A549 (cell line): ENCODE data around the gene ASIP. TPM values are rescaled to one million over a fixed set of nuclear protein-coding genes. Genes with fewer than 3 reads are reported as not detected.
A peak's percentile ranks its signal among the peaks of the same experiment; 100 is the strongest.

Experiments used
- ATAC-seq, 2 experiments: fragments of 200-7000 bp in 1 of 2; fragments of >200 bp in 1 of 2; cut with Nextera tagmentation in 1 of 2; cut with Tn5 transposase in 1 of 2; 3 replicates each; pipeline versions ENCODE4 v1.8.0 to v1.9.1; 2018 to 2020; ENCODE audit warnings: mild to moderate bottlenecking in 1 of 2, moderate library complexity in 1 of 2
- CTCF ChIA-PET: fragments of 300-600 bp; sonication (Branson Sonifier 250); formaldehyde crosslinking; extraction: SDS; loops from one replicate; lab custom pipeline; 2021; ENCODE audit warnings: antibody characterized with exemption, inconsistent platforms; lab: Yijun Ruan, JAX
- POLR2A ChIA-PET: fragments of 350-600 bp; formaldehyde crosslinking; extraction: SDS; loops from one replicate; lab custom pipeline; 2021; ENCODE audit warnings: antibody characterized with exemption, inconsistent platforms; lab: Yijun Ruan, JAX
- DNase-seq, 2 experiments: peaks; one replicate each; pipeline versions ENCODE4 v3.0.0 to v3.0.0-alpha.2; 2011 to 2016; ENCODE audit warnings: low read depth in 1 of 2, low spot score in 1 of 2
- FAIRE-seq: peaks from 2 replicates; lab custom pipeline; 2011; peaks lifted over from hg19 to GRCh38; lab: Jason Lieb, UNC
- H3K27ac ChIP-seq, 2 experiments: fragments of >200 bp; sonication (Bioruptor Twin); formaldehyde crosslinking; 3 replicates each; pipeline ENCODE4 v1.5.1; 2016 to 2017
- H3K4me1 ChIP-seq: fragments of >200 bp; sonication (Bioruptor Twin); formaldehyde crosslinking; 3 replicates; pipeline ENCODE4 v1.6.1; 2016
- H3K4me2 ChIP-seq: fragments of >200 bp; sonication (Bioruptor Twin); formaldehyde crosslinking; 3 replicates; pipeline ENCODE4 v1.6.1; 2016
- H3K4me3 ChIP-seq: fragments of >200 bp; sonication (Bioruptor Twin); formaldehyde crosslinking; 3 replicates; pipeline ENCODE4 v1.5.1; 2016
- H3K9me3 ChIP-seq: fragments of >200 bp; sonication (Bioruptor Twin); formaldehyde crosslinking; 3 replicates; pipeline ENCODE4 v1.6.1; 2016
- CBX8 ChIP-seq: fragments of 200-600 bp; sonication (generic); IDR thresholded peaks from 2 replicates; pipeline ENCODE4 v1.6.1; 2016
- CEBPB ChIP-seq, 2 experiments: fragments of >200 bp in 1 of 2; sonication (Bioruptor Twin) in 1 of 2; formaldehyde crosslinking in 1 of 2; IDR thresholded peaks; 2 replicates each; pipeline ENCODE4 v1.6.1; 2012 to 2016
- CHD4 ChIP-seq: fragments of 200-600 bp; sonication (generic); IDR thresholded peaks from 2 replicates; pipeline ENCODE4 v1.6.1; 2016; ENCODE audit warnings: antibody characterized with exemption, mild to moderate bottlenecking, borderline replicate concordance
- CTCF ChIP-seq: fragments of >200 bp; sonication (Bioruptor Twin); formaldehyde crosslinking; IDR thresholded peaks from 3 replicates; pipeline ENCODE4 v1.5.1; 2016
- EHMT2 ChIP-seq: fragments of 200-600 bp; sonication (generic); IDR thresholded peaks from 2 replicates; pipeline ENCODE4 v1.6.1; 2016; ENCODE audit warnings: antibody characterized with exemption, low read depth, mild to moderate bottlenecking, moderate library complexity
- ESRRA ChIP-seq: fragments of 150-350 bp; IDR thresholded peaks from 2 replicates; pipeline ENCODE4 v1.6.1; 2014; ENCODE audit warnings: mild to moderate bottlenecking, low read length, borderline replicate concordance
- FOSL2 ChIP-seq, 2 experiments: fragments of 450-650 bp in 1 of 2; fragments of >200 bp in 1 of 2; sonication (Bioruptor Twin) in 1 of 2; formaldehyde crosslinking; IDR thresholded peaks; 2 replicates each; pipeline versions ENCODE4 v1.5.0 to v1.6.1; 2016 to 2020; ENCODE audit warnings: mild to moderate bottlenecking in 1 of 2, moderate library complexity in 1 of 2
- GATA3 ChIP-seq: IDR thresholded peaks from 2 replicates; pipeline ENCODE4 v1.6.1; 2012; ENCODE audit warnings: borderline replicate concordance
- HES2 ChIP-seq: fragments of >200 bp; sonication (Bioruptor Twin); formaldehyde crosslinking; IDR thresholded peaks from 2 replicates; pipeline ENCODE4 v1.6.1; 2016
- HEYL ChIP-seq: fragments of 250-450 bp; sonication (Bioruptor Pico); IDR thresholded peaks from 2 replicates; pipeline ENCODE4 v1.8.0; 2021; ENCODE audit warnings: mild to moderate bottlenecking, moderate library complexity
- HOXB5 ChIP-seq: fragments of 250-450 bp; sonication (Bioruptor Pico); IDR thresholded peaks from 2 replicates; pipeline ENCODE4 v1.5.0; 2020; ENCODE audit warnings: mild to moderate bottlenecking, moderate library complexity
- KDM5A ChIP-seq: fragments of 200-600 bp; sonication (generic); IDR thresholded peaks from 2 replicates; pipeline ENCODE4 v1.6.1; 2016; ENCODE audit warnings: antibody characterized with exemption, mild to moderate bottlenecking
- MAFK ChIP-seq: fragments of 450-650 bp; IDR thresholded peaks from 2 replicates; pipeline ENCODE4 v1.6.1; 2014; ENCODE audit not compliant: partially characterized antibody
- MAX ChIP-seq: IDR thresholded peaks from 2 replicates; pipeline ENCODE4 v1.6.1; 2012
- MYC ChIP-seq: IDR thresholded peaks from 2 replicates; pipeline ENCODE4 v1.6.1; 2012; ENCODE audit warnings: mild to moderate bottlenecking, inconsistent platforms, low read length, improper control_type of control experiment, borderline replicate concordance
- NPAS2 ChIP-seq: fragments of 250-450 bp; sonication (Bioruptor Pico); IDR thresholded peaks from 2 replicates; pipeline ENCODE4 v1.8.0; 2022; ENCODE audit warnings: mild to moderate bottlenecking, moderate library complexity, borderline replicate concordance
- PBX3 ChIP-seq: IDR thresholded peaks from 2 replicates; pipeline ENCODE4 v1.6.1; 2012
- PHF8 ChIP-seq: fragments of 200-600 bp; sonication (generic); IDR thresholded peaks from 2 replicates; pipeline ENCODE4 v1.6.1; 2016; ENCODE audit warnings: low read depth, mild to moderate bottlenecking, antibody characterized with exemption, moderate library complexity, borderline replicate concordance
- POLR2A ChIP-seq: IDR thresholded peaks from 2 replicates; pipeline ENCODE4 v1.6.1; 2012; ENCODE audit warnings: mild to moderate bottlenecking, low read length
- RAD21 ChIP-seq, 2 experiments: fragments of >200 bp in 1 of 2; sonication (Bioruptor Twin) in 1 of 2; formaldehyde crosslinking in 1 of 2; IDR thresholded peaks in 1 of 2; conservative IDR thresholded peaks in 1 of 2; 2 replicates in 1 of 2; 3 replicates in 1 of 2; pipeline ENCODE4 v1.6.1; 2012 to 2018; ENCODE audit warnings: inconsistent platforms in 1 of 2
- RARB ChIP-seq: fragments of 250-450 bp; sonication (Bioruptor Pico); IDR thresholded peaks from 2 replicates; pipeline ENCODE4 v1.8.0; 2021; ENCODE audit warnings: mild to moderate bottlenecking, moderate library complexity
- RFX5 ChIP-seq: fragments of 450-650 bp; IDR thresholded peaks from 2 replicates; pipeline ENCODE4 v1.7.1; 2014; ENCODE audit warnings: antibody characterized with exemption, mild to moderate bottlenecking, moderate library complexity
- RNF2 ChIP-seq: fragments of 200-600 bp; sonication (generic); IDR thresholded peaks from 2 replicates; pipeline ENCODE4 v1.6.1; 2016; ENCODE audit warnings: low read depth, mild to moderate bottlenecking, antibody characterized with exemption, moderate library complexity, borderline replicate concordance
- SMC3 ChIP-seq: fragments of >200 bp; sonication (Bioruptor Twin); formaldehyde crosslinking; IDR thresholded peaks from 3 replicates; pipeline ENCODE4 v1.6.1; 2018; ENCODE audit warnings: inconsistent platforms
- SREBF2 ChIP-seq: fragments of 450-650 bp; IDR thresholded peaks from 2 replicates; pipeline ENCODE4 v1.6.1; 2014; ENCODE audit warnings: mild to moderate bottlenecking, moderate library complexity
- TP53 ChIP-seq: fragments of 250-450 bp; sonication (Bioruptor Pico); IDR thresholded peaks from 2 replicates; pipeline ENCODE4 v1.5.0; 2021; ENCODE audit warnings: mild to moderate bottlenecking, moderate library complexity
- ZFP36 ChIP-seq: fragments of 450-650 bp; IDR thresholded peaks from 2 replicates; pipeline ENCODE4 v1.6.1; 2014; ENCODE audit warnings: borderline replicate concordance; ENCODE audit not compliant: partially characterized antibody
- ZSCAN20 ChIP-seq: fragments of 250-450 bp; sonication (Bioruptor Pico); IDR thresholded peaks from 2 replicates; pipeline ENCODE4 v1.8.0; 2022; ENCODE audit warnings: mild to moderate bottlenecking, moderate library complexity
- WGBS: methylation state at CpG from one replicate; pipeline ENCODE4 v1.1.6; 2017; ENCODE audit errors: missing lambda C conversion rate; 5-methylcytosine and 5-hydroxymethylcytosine counted together
- polyA plus RNA-seq, 4 experiments: library from polyadenylated mRNA; depleted of rRNA in 3 of 4; stranded (reverse); fragments of >200 nt; fragmentation: RNase III in 1 of 4; extraction: RNeasy Plus Mini Kit Qiagen cat#74134 plus additional on column Dnase treatment in 1 of 4; gene quantifications; 2 replicates in 3 of 4; 3 replicates in 1 of 4; pipeline ENCODE4 v1.2.3, GENCODE V29; 2011 to 2017

The ASIP gene
- polyA plus RNA-seq, 2 of the 4 experiments (the other 2 are of a cell fraction): not detected

GRCh38 chr20:34312544-34313217 is 71.5 kb downstream of the ASIP start:
- Histone ChIP-seq H3K4me1 (peaks cover 41% of the 10 kb centered on the region), H3K4me2 (peak overlapping the region; percentile 84), H3K9me3 (no peaks in the 10 kb centered on the region), H3K4me3 (peak overlapping the region; percentile 38), H3K27ac (peak overlapping the region; percentile 54 to 80)
- 12% methylated on average over 12 of the region's 14 CpGs for WGBS
- ATAC-seq: peak; percentile 92 to 94
- ChIA-PET POLR2A (interaction anchor here (0.6 to 2.6 kb wide), 6 partner anchors 32 to 204 kb away, joined by 4 to 11 read pairs (median 10); partner anchors contain the start of genes DYNLRB1 and ITCH), CTCF (interaction anchor here (0.5 to 7.1 kb wide), 107 partner anchors 8 to 475 kb away, joined by 3 to 106 read pairs (median 7); partner anchors contain the start of genes AHCY, DYNLRB1, ITCH and TP53INP2)
- peak; percentile 79 to 90 for DNase-seq
- FAIRE-seq: peak; percentile 94
- TF ChIP-seq MAFK: no peak
- peak; percentile 100 for TF ChIP-seq RAD21 (conservative IDR thresholded peaks at IDR 0.05 in 1 of 2, IDR thresholded peaks at IDR 0.05 in 1 of 2)
- TF ChIP-seq NPAS2 (CRISPR knock-in tag): no peak
- TF ChIP-seq CBX8: no peak
- peak; percentile 71; the same call in 1 of the 2 replicates for TF ChIP-seq ESRRA
- 0 out of 2 replicates have a peak, but pooled peaks have one; percentile 24 for TF ChIP-seq MYC
- peak; percentile 91 for TF ChIP-seq KDM5A
- peak; percentile 99 for TF ChIP-seq SMC3
- TF ChIP-seq SREBF2: no peak
- TF ChIP-seq MAX: peak; percentile 50; the same call in 1 of the 2 replicates
- TF ChIP-seq CTCF: peak; percentile 100

- Histone ChIP-seq H3K27ac (no peak overlapping the region), H3K4me3 (no peak overlapping the region), H3K4me2 (no peak overlapping the region), H3K4me1 (peaks cover 38% of the 10 kb centered on the region), H3K9me3 (no peaks in the 10 kb centered on the region)
- no peak for ATAC-seq
- TF ChIP-seq TP53 (CRISPR knock-in tag) (no peak), FOSL2 (IDR thresholded peaks at IDR 0.05) (no peak), FOSL2 (CRISPR knock-in tag; IDR thresholded peaks at IDR 0.05) (no peak), POLR2A (no peak), ZFP36 (no peak), MAFK (no peak), GATA3 (no peak), SREBF2 (no peak), RFX5 (no peak)
- DNase-seq: no peak
- POLR2A ChIA-PET: no interaction called here
- FAIRE-seq: no peak
- CTCF ChIA-PET: interaction anchor here (3.8 to 7.1 kb wide), 4 partner anchors 51 to 208 kb away, joined by 53 to 106 read pairs (median 71); partner anchors contain the start of gene ITCH
- WGBS: 91% methylated on average over 3 of the region's 3 CpGs
These were observed 74.0 kb downstream of the ASIP start for GRCh38 chr20:34315236-34315635.

- no peak overlapping the region for H3K4me3 ChIP-seq
- FAIRE-seq: no peak
- peaks cover 27% of the 10 kb centered on the region for H3K4me1 ChIP-seq
- H3K27ac ChIP-seq: peak overlapping the region; percentile 29 to 75; a peak in 4 of 6 replicates
- CTCF ChIA-PET: interaction anchor here (1.1 to 2.7 kb wide), 3 partner anchors 152 to 207 kb away, joined by 3 to 9 read pairs (median 3); no protein-coding TSS in a partner anchor
- DNase-seq: peak in 1 of 2 experiments; percentile 45
- 81% methylated on average over 6 of the region's 6 CpGs for WGBS
- H3K9me3 ChIP-seq: no peaks in the 10 kb centered on the region
- no peak for ATAC-seq
- peak overlapping the region; percentile 31; the same call in 2 of the 3 replicates for H3K4me2 ChIP-seq
- POLR2A ChIA-PET: no interaction called here
- TF ChIP-seq FOSL2 (IDR thresholded peaks at IDR 0.05) (no peak), FOSL2 (CRISPR knock-in tag; IDR thresholded peaks at IDR 0.05) (peak; percentile 43), CHD4 (no peak), HOXB5 (CRISPR knock-in tag) (peak; percentile 44; the same call in 1 of the 2 replicates), CEBPB (IDR thresholded peaks at IDR 0.05) (no peak), HEYL (no peak), ZSCAN20 (CRISPR knock-in tag) (no peak), HES2 (no peak), PBX3 (no peak), RFX5 (no peak), PHF8 (no peak), RARB (CRISPR knock-in tag) (no peak), MAX (peak; percentile 29; the same call in 1 of the 2 replicates), EHMT2 (no peak), RNF2 (no peak), NPAS2 (CRISPR knock-in tag) (no peak)
These were observed 75.1 kb downstream of the ASIP start for GRCh38 chr20:34316196-34316814.
